K562 (cell line): ENCODE results near the gene IQSEC3. TPM values are rescaled to one million over a fixed set of nuclear protein-coding genes. Genes with fewer than 3 reads are reported as not detected.

ENCODE experiments used
- ATAC-seq: fragments of 200-7000 bp; cut with Tn5 transposase; 3 replicates; pipeline ENCODE4 v1.9.1; 2020; ENCODE audit warnings: moderate library complexity
- BruUV-seq: library from RNA; stranded (reverse); fragments of 400-500 nt; replicated peaks from 2 replicates; lab custom pipeline; 2021; lab: Mats Ljungman, UMichigan
- CTCF ChIA-PET: fragments of 300-600 bp; formaldehyde crosslinking; extraction: SDS; loops from one replicate; lab custom pipeline; 2021; ENCODE audit warnings: low intra/inter-chr PET ratio; lab: Yijun Ruan, JAX
- POLR2A ChIA-PET: fragments of 300-600, 350-650 bp; sonication (Branson Sonifier 250); formaldehyde crosslinking; extraction: SDS; loops from one replicate; lab custom pipeline; 2021; ENCODE audit warnings: antibody characterized with exemption, inconsistent platforms; lab: Yijun Ruan, JAX
- DNase-seq, 4 experiments: peaks; one replicate each; pipeline versions ENCODE4 v3.0.0 to v3.0.0-alpha.2; 2011 to 2018; ENCODE audit warnings: low spot score in 3 of 4, mixed read lengths in 3 of 4; ENCODE audit errors: extremely low read depth in 1 of 4
- FAIRE-seq: peaks from 2 replicates; lab custom pipeline; 2011; peaks lifted over from hg19 to GRCh38; lab: Jason Lieb, UNC
- H2AFZ ChIP-seq: 2 replicates; pipeline ENCODE4 v1.6.0; 2011; ENCODE audit warnings: low read depth, low read length, control low read depth, inconsistent platforms
- H3K27ac ChIP-seq: fragments of 200-600 bp; 3 replicates; pipeline ENCODE4 v1.8.0; 2011; ENCODE audit warnings: low read depth, mild to moderate bottlenecking, control low read depth, inconsistent platforms, low read length, moderate library complexity, mixed read lengths; ENCODE audit errors: extremely low read depth
- H3K27me3 ChIP-seq, 2 experiments: fragments of 300-600 bp in 1 of 2; 2 replicates in 1 of 2; 3 replicates in 1 of 2; pipeline versions ENCODE4 v1.6.0 to v1.8.0; 2011; ENCODE audit warnings: inconsistent platforms in 2 of 2, low read length in 2 of 2, mild to moderate bottlenecking in 1 of 2, mixed read lengths in 1 of 2, moderate library complexity in 1 of 2; ENCODE audit not compliant: control insufficient read depth in 2 of 2, insufficient read depth in 2 of 2
- H3K36me3 ChIP-seq: fragments of 300-600 bp; 3 replicates; pipeline ENCODE4 v1.8.0; 2011; ENCODE audit warnings: mild to moderate bottlenecking, low read length, inconsistent platforms; ENCODE audit not compliant: control insufficient read depth, insufficient read depth
- H3K4me1 ChIP-seq, 2 experiments: fragments of 200-600 bp in 1 of 2; replicated peaks in 1 of 2; 2 replicates in 1 of 2; 3 replicates in 1 of 2; pipeline versions ENCODE4 v1.5.1 to v1.8.0; 2011; ENCODE audit warnings: inconsistent platforms in 2 of 2, low read length in 2 of 2, mild to moderate bottlenecking in 1 of 2, mixed read lengths in 1 of 2, moderate library complexity in 1 of 2; ENCODE audit not compliant: control insufficient read depth in 2 of 2, insufficient read depth in 2 of 2
- H3K4me2 ChIP-seq: 2 replicates; pipeline ENCODE4 v1.6.1; 2011; ENCODE audit warnings: low read length, control low read depth, inconsistent platforms, mixed read lengths; ENCODE audit not compliant: insufficient read depth
- H3K4me3 ChIP-seq: fragments of 200-600 bp; sonication (generic), shearing (Covaris generic); 2 replicates; pipeline ENCODE4 v1.5.1; 2016; ENCODE audit warnings: control low read depth, inconsistent platforms
- H3K79me2 ChIP-seq: fragments of 200-600 bp; 3 replicates; pipeline ENCODE4 v1.8.0; 2011; ENCODE audit warnings: low read length, inconsistent platforms; ENCODE audit not compliant: control insufficient read depth, insufficient read depth
- H3K9ac ChIP-seq, 2 experiments: 2 replicates each; pipeline versions ENCODE4 v1.6.0 to v1.6.1; 2011; ENCODE audit warnings: low read depth in 2 of 2, low read length in 2 of 2, control low read depth in 1 of 2, inconsistent platforms in 1 of 2, mild to moderate bottlenecking in 1 of 2, mixed read lengths in 1 of 2; ENCODE audit not compliant: insufficient read depth in 1 of 2
- H3K9me1 ChIP-seq: one replicate; pipeline ENCODE4 v1.6.0; 2011; ENCODE audit warnings: inconsistent platforms, mild to moderate bottlenecking, low read length, moderate library complexity; ENCODE audit not compliant: control insufficient read depth, insufficient read depth
- H3K9me3 ChIP-seq: replicated peaks from 2 replicates; pipeline ENCODE4 v1.5.1; 2011; ENCODE audit warnings: low read depth, low read length, inconsistent platforms; ENCODE audit not compliant: control insufficient read depth, insufficient read depth
- H4K20me1 ChIP-seq: replicated peaks from 2 replicates; pipeline ENCODE4 v1.6.1; 2011; ENCODE audit warnings: low read length, inconsistent platforms, mixed read lengths; ENCODE audit not compliant: control insufficient read depth, insufficient read depth
- ID3 ChIP-seq, 2 experiments: fragments of 250-450 bp in 1 of 2; fragments of 450-650 bp in 1 of 2; sonication (Bioruptor Pico) in 1 of 2; IDR thresholded peaks; 2 replicates each; pipeline versions ENCODE4 v1.6.1 to v1.8.0; 2016 to 2021; ENCODE audit warnings: mild to moderate bottlenecking in 2 of 2, moderate library complexity in 2 of 2, missing compliant biosample characterization in 1 of 2, missing genetic modification characterization in 1 of 2
- KLF10 ChIP-seq: fragments of 250-450 bp; sonication (Bioruptor Pico); IDR thresholded peaks from 2 replicates; pipeline ENCODE4 v1.6.1; 2021; ENCODE audit warnings: matching md5 sums
- RBM25 ChIP-seq: fragments of 200-400 bp; formaldehyde crosslinking; IDR thresholded peaks from 2 replicates; pipeline ENCODE4 v1.6.1; 2018; ENCODE audit warnings: low read length, low read depth, moderate library complexity; ENCODE audit not compliant: severe bottlenecking
- SIN3B ChIP-seq: fragments of 450-650 bp; IDR thresholded peaks from 2 replicates; pipeline ENCODE4 v1.6.1; 2017; ENCODE audit warnings: low read depth, mild to moderate bottlenecking, moderate library complexity
- TOE1 ChIP-seq, 2 experiments: fragments of 450-650 bp in 1 of 2; sonication (generic) in 1 of 2; formaldehyde crosslinking in 1 of 2; IDR thresholded peaks; 2 replicates each; pipeline versions ENCODE4 v1.7.1 to v1.8.0; 2016 to 2022; ENCODE audit warnings: borderline replicate concordance in 2 of 2, mild to moderate bottlenecking in 2 of 2, antibody characterized with exemption in 1 of 2, inconsistent platforms in 1 of 2, low read depth in 1 of 2, missing genetic modification reagents in 1 of 2, moderate library complexity in 1 of 2
- ZNF175 ChIP-seq: fragments of 200-800 bp; sonication (Bioruptor generic); IDR thresholded peaks from 2 replicates; pipeline ENCODE4 v1.6.1; 2016; ENCODE audit warnings: low read depth, mild to moderate bottlenecking, missing genetic modification characterization, missing compliant biosample characterization
- WGBS: fragments of 100-300 bp; shearing (Covaris generic); methylation state at CpG from one replicate; pipeline ENCODE4 v1.1.6; 2016; ENCODE audit warnings: low coverage, mixed read lengths; ENCODE audit not compliant: insufficient coverage; ENCODE audit errors: missing lambda C conversion rate; 5-methylcytosine and 5-hydroxymethylcytosine counted together
- in situ Hi-C: fragments of 300-500 bp; cut with MboI; formaldehyde crosslinking; loops from 4 replicates; pipeline ENCODE4 v1.15.0; 2018; ENCODE audit warnings: inconsistent platforms, mixed read lengths
- intact Hi-C: fragments of 100-400 bp; cut with micrococcal nuclease; formaldehyde crosslinking; loops from 2 replicates; pipeline ENCODE4 v1.14.2; 2022
- polyA plus RNA-seq, 8 experiments: library from polyadenylated mRNA; depleted of rRNA in 4 of 8; stranded (reverse) in 5 of 8; unstranded in 3 of 8; fragments of >200 nt; fragmentation: Nextera tagmentation in 2 of 8; fragmentation: Illumina TruSeq in 1 of 8; extraction: Ambion mirVana in 2 of 8; extraction: Trizol in 1 of 8; gene quantifications; 2 replicates each; pipeline versions ENCODE4 v1.2.1 to v1.2.3, GENCODE V29; 2011 to 2014; ENCODE audit warnings: inconsistent platforms in 1 of 8, missing spikeins in 1 of 8
- total RNA-seq, 7 experiments: library from RNA; depleted of rRNA in 6 of 7; stranded (reverse); fragments of >200 nt in 6 of 7; fragmentation: Illumina TruSeq in 2 of 7; extraction: Trizol in 2 of 7; gene quantifications; 2 replicates each; pipeline versions ENCODE4 v1.2.1 to v1.2.3, GENCODE V29; 2011 to 2021; ENCODE audit warnings: low replicate concordance in 1 of 7

IQSEC3 gene
- total and polyA plus RNA-seq, 9 of the 15 experiments (the other 6 are each of a cell fraction or from before 2014, with no cell fraction given) = under 0.01 to 0.25 (median 0.08) TPM; not detected in 3

- no peak for TF ChIP-seq ID3 (CRISPR knock-in tag; IDR thresholded peaks at IDR 0.05)
- no peak for TF ChIP-seq ID3 (tag; IDR thresholded peaks at IDR 0.05)
- TF ChIP-seq ZNF175 (CRISPR knock-in tag) = no peak
- no peak for TF ChIP-seq TOE1 (IDR thresholded peaks at IDR 0.05; ENCODE audit: borderline replicate concordance)
- no peak for TF ChIP-seq TOE1 (CRISPR knock-in tag; IDR thresholded peaks at IDR 0.05; ENCODE audit: borderline replicate concordance, low read depth)
- TF ChIP-seq SIN3B = no peak
Observed at GRCh38 chr12:208813-209212, 142.2 kb downstream of the IQSEC3 start (continued).

DNA sequence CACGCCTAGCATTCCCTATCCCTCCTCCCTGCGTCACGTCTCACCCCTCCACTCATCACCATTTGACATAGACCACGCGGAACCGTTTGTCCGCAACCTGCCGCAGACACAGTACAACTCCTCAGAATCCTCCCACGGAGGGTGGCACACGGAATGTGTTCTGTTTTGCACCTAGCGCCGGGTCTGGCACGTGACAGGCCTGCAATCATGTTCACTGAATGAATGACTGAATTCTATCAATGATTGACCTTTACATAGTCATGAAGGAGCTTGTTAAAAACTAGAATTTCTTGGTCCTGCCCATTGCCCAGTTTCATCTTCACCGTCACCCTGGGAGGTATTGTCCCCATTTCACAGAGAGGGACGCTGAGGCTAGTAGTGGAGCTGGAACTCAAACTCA lies 142.7 kb downstream of the IQSEC3 start:
- TF ChIP-seq RBM25 (peak; percentile 41), KLF10 (CRISPR knock-in tag) (no peak)
- ChIA-PET POLR2A (no interaction called here), CTCF (no interaction called here)
- Histone ChIP-seq H3K4me1 (peaks cover 0 to under 1% of the 10 kb centered on the region in 2 experiments; a peak in 2 of 5 replicates), H4K20me1 (0 out of 2 replicates have a peak, but pooled peaks cover 2% of the 10 kb centered on the region), H3K4me3 (no peak overlapping the region), H3K27ac (no peak overlapping the region), H3K9ac (no peak overlapping the region), H3K4me2 (no peak overlapping the region), H2AFZ (no peak overlapping the region), H3K9me3 (no peaks in the 10 kb centered on the region), H3K79me2 (no peaks in the 10 kb centered on the region), H3K27me3 (peaks cover 36 to 77% of the 10 kb centered on the region in 2 experiments), H3K36me3 (no peaks in the 10 kb centered on the region), H3K9me1 (no peaks in the 10 kb centered on the region)
- BruUV-seq = no TSS peak
- 19% methylated on average over 14 of the region's 15 CpGs for WGBS
- ATAC-seq = no peak
- FAIRE-seq = no peak
- no peak for DNase-seq
- intact Hi-C loops = no loop called here
- in situ Hi-C loops = no loop called here
